Measurements from ENCODE around the gene NFATC1. TPM values are rescaled to one million over a fixed set of nuclear protein-coding genes. Genes with fewer than 3 reads are reported as not detected.

Gene NFATC1
- polyA plus RNA-seq, 2 of the 4 experiments (the other 2 are of a cell fraction) = 0.52 to 1.7 TPM

- POLR2A ChIA-PET = no interaction called here
- CTCF ChIA-PET = no interaction called here
These were observed 124.2 kb downstream of the NFATC1 start for GRCh38 chr18:79519751-79520477.

GRCh38 chr18:79520478-79521390, 125.0 kb downstream of the NFATC1 start:
- ATAC-seq = no peak
- no peaks in the 10 kb centered on the region for H3K9me3 ChIP-seq
- ChIA-PET POLR2A (no interaction called here), CTCF (no interaction called here)
- no peak for FAIRE-seq
- H3K4me2 ChIP-seq = no peak overlapping the region
- no peak for TF ChIP-seq RNF2 (IDR thresholded peaks at IDR 0.05; ENCODE audit: borderline replicate concordance, low read depth)
- TF ChIP-seq HOXB5 (CRISPR knock-in tag; IDR thresholded peaks at IDR 0.05) = no peak
- no peak for TF ChIP-seq NPAS2 (CRISPR knock-in tag; IDR thresholded peaks at IDR 0.05; ENCODE audit: borderline replicate concordance)
- TF ChIP-seq HMGXB4 (CRISPR knock-in tag; IDR thresholded peaks at IDR 0.05; ENCODE audit: borderline replicate concordance) = no peak
- TF ChIP-seq CEBPB (IDR thresholded peaks at IDR 0.05) = no peak
- H3K4me1 ChIP-seq = no peaks in the 10 kb centered on the region
- WGBS (ENCODE audit: missing lambda C conversion rate) = 86% methylated on average over 2 of the region's 9 CpGs
- DNase-seq (ENCODE audit: low read depth in 1 of 2, low spot score in 1 of 2) = no peak
- no peak overlapping the region for H3K27ac ChIP-seq
- H3K4me3 ChIP-seq = no peak overlapping the region

More at GRCh38 chr18:79519751-79520477, 124.2 kb downstream of the NFATC1 start:
- no peak for DNase-seq (ENCODE audit: low read depth in 1 of 2, low spot score in 1 of 2)
- Histone ChIP-seq H3K4me2 (no peak overlapping the region), H3K4me3 (no peak overlapping the region), H3K27ac (no peak overlapping the region), H3K4me1 (no peaks in the 10 kb centered on the region), H3K9me3 (no peaks in the 10 kb centered on the region)
- no peak for TF ChIP-seq SREBF2 (IDR thresholded peaks at IDR 0.05)
- no peak for TF ChIP-seq RARB (CRISPR knock-in tag; IDR thresholded peaks at IDR 0.05)
- TF ChIP-seq NPAS2 (CRISPR knock-in tag; IDR thresholded peaks at IDR 0.05; ENCODE audit: borderline replicate concordance) = no peak
- FAIRE-seq = no peak
- ATAC-seq = no peak
- WGBS (ENCODE audit: missing lambda C conversion rate) = 78% methylated on average over 29 of the region's 37 CpGs

- 0% methylated on average over 2 of the region's 9 CpGs for WGBS (ENCODE audit: missing lambda C conversion rate)
- Histone ChIP-seq H3K4me3 (no peak overlapping the region), H3K4me1 (no peaks in the 10 kb centered on the region), H3K9me3 (no peaks in the 10 kb centered on the region), H3K4me2 (no peak overlapping the region), H3K27ac (no peak overlapping the region)
- ChIA-PET CTCF (no interaction called here), POLR2A (no interaction called here)
- no peak for DNase-seq (ENCODE audit: low read depth in 1 of 2, low spot score in 1 of 2)
- no peak for ATAC-seq
- FAIRE-seq = no peak
- TF ChIP-seq HDAC2 (IDR thresholded peaks at IDR 0.05) (no peak), SMC3 (IDR thresholded peaks at IDR 0.05) (no peak), RAD21 (conservative IDR thresholded peaks at IDR 0.05 in 1 of 2, IDR thresholded peaks at IDR 0.05 in 1 of 2) (no peak), HES2 (IDR thresholded peaks at IDR 0.05) (no peak), EHMT2 (IDR thresholded peaks at IDR 0.05; ENCODE audit: low read depth) (no peak), CTCF (IDR thresholded peaks at IDR 0.05) (no peak), JUN (IDR thresholded peaks at IDR 0.05) (no peak), ZNF302 (CRISPR knock-in tag; IDR thresholded peaks at IDR 0.05) (no peak), RCOR1 (IDR thresholded peaks at IDR 0.05; ENCODE audit: low read depth, low read length) (no peak), PBX3 (IDR thresholded peaks at IDR 0.05) (no peak), ZSCAN20 (CRISPR knock-in tag; IDR thresholded peaks at IDR 0.05) (no peak), ZFP36 (IDR thresholded peaks at IDR 0.05; ENCODE audit: borderline replicate concordance, partially characterized antibody) (no peak), POLR2A (IDR thresholded peaks at IDR 0.05; ENCODE audit: low read length) (no peak), REST (IDR thresholded peaks at IDR 0.05) (no peak), RARB (CRISPR knock-in tag; IDR thresholded peaks at IDR 0.05) (no peak)
These were observed 125.9 kb downstream of the NFATC1 start for GRCh38 chr18:79521416-79522205.
